Activated T-helper 2 cell treated with anti-CD3 and anti-CD28 coated beads, Interferon-gamma antibody, Interleukin-2, Interleukin-4, amounts not matched to agents 10 μg/mL and 5 μg/mL and 100 μg/mL, durations not matched to agents 14 hours and 24 hours and 36 hours (primary cell): ENCODE data around the gene FAAP100. TPM values are rescaled to one million over a fixed set of nuclear protein-coding genes. Genes with fewer than 3 reads are reported as not detected.
A peak's percentile ranks its signal among the peaks of the same experiment; 100 is the strongest.

Experiments used
- DNase-seq: peaks from one replicate; pipeline ENCODE4 v3.0.0; 2021; ENCODE audit warnings: low spot score
- H3K27ac Mint-ChIP-seq: one replicate; pipeline ENCODE4 v1.8.0; 2021; ENCODE audit warnings: mixed read lengths
- H3K27me3 Mint-ChIP-seq: one replicate; pipeline ENCODE4 v1.8.0; 2021; ENCODE audit warnings: low read depth, mixed read lengths
- H3K36me3 Mint-ChIP-seq: one replicate; pipeline ENCODE4 v1.8.0; 2021; ENCODE audit warnings: low read depth, mixed read lengths
- H3K4me1 Mint-ChIP-seq: one replicate; pipeline ENCODE4 v1.8.0; 2021; ENCODE audit warnings: low read depth, mixed read lengths
- H3K4me3 Mint-ChIP-seq: one replicate; pipeline ENCODE4 v1.8.0; 2021; ENCODE audit warnings: low read depth, mild to moderate bottlenecking, moderate library complexity, mixed read lengths
- H3K9me3 Mint-ChIP-seq: one replicate; pipeline ENCODE4 v1.8.0; 2021; ENCODE audit warnings: mixed read lengths
- intact Hi-C: fragments of 100-400 bp; cut with micrococcal nuclease; formaldehyde crosslinking; loops from one replicate; pipeline ENCODE4 v1.15.1; 2023
- total RNA-seq: library from RNA; stranded (reverse); gene quantifications from 2 replicates; pipeline ENCODE4 v1.2.3, GENCODE V29; 2022

The FAAP100 gene
- total RNA-seq, 1 donor from 2014 or later: 64.4 TPM

GRCh38 chr17:81581758-81582157 lies 29.6 kb upstream of the FAAP100 start:
- H3K4me3 Mint-ChIP-seq: no peak overlapping the region
- no peaks in the 10 kb centered on the region for H3K9me3 Mint-ChIP-seq
- H3K36me3 Mint-ChIP-seq: peaks cover 69% of the 10 kb centered on the region
- no peak for DNase-seq
- peaks cover 3% of the 10 kb centered on the region for H3K4me1 Mint-ChIP-seq
- H3K27me3 Mint-ChIP-seq: no peaks in the 10 kb centered on the region
- intact Hi-C loops: no loop called here
- H3K27ac Mint-ChIP-seq: no peak overlapping the region

DNA sequence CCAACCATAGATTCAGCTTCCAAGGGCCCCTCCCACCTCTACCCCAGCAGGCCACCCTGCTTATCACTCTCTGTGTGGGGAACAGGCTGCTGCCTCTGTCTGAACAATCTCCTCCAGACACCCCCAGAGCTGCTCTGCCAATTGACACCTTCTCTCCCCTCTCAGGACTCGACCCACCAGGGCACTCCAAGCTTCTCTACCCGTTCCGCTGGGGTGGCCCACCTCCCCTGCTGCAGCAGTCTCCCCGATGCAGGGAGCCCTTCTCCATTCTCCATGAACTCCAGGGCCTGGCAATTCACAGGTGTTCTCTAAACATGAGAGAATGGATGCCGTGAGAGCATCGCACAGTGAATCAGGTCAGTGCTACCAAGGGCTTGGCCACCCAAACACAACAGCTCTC lies 28.3 kb upstream of the FAAP100 start:
- Mint-ChIP-seq H3K27ac (no peak overlapping the region), H3K36me3 (peaks cover 68% of the 10 kb centered on the region), H3K27me3 (no peaks in the 10 kb centered on the region), H3K4me3 (no peak overlapping the region), H3K4me1 (peaks cover 3% of the 10 kb centered on the region), H3K9me3 (no peaks in the 10 kb centered on the region)
- DNase-seq: no peak
- intact Hi-C loops: no loop called here

- intact Hi-C loops: no loop called here
- no peak for DNase-seq
- peaks cover 3% of the 10 kb centered on the region for H3K4me1 Mint-ChIP-seq
- H3K27ac Mint-ChIP-seq: peak overlapping the region; percentile 4
- no peaks in the 10 kb centered on the region for H3K27me3 Mint-ChIP-seq
- peaks cover 66% of the 10 kb centered on the region for H3K36me3 Mint-ChIP-seq
- no peaks in the 10 kb centered on the region for H3K9me3 Mint-ChIP-seq
- no peak overlapping the region for H3K4me3 Mint-ChIP-seq
These were observed 27.7 kb upstream of the FAAP100 start for GRCh38 chr17:81579821-81580321.

- Mint-ChIP-seq H3K27ac (peak overlapping the region; percentile 4), H3K4me3 (no peak overlapping the region), H3K9me3 (no peaks in the 10 kb centered on the region), H3K4me1 (peaks cover 3% of the 10 kb centered on the region), H3K36me3 (peaks cover 70% of the 10 kb centered on the region), H3K27me3 (no peaks in the 10 kb centered on the region)
- intact Hi-C loops: no loop called here
- no peak for DNase-seq
These were observed 27.1 kb upstream of the FAAP100 start for GRCh38 chr17:81579298-81579697.

DNA sequence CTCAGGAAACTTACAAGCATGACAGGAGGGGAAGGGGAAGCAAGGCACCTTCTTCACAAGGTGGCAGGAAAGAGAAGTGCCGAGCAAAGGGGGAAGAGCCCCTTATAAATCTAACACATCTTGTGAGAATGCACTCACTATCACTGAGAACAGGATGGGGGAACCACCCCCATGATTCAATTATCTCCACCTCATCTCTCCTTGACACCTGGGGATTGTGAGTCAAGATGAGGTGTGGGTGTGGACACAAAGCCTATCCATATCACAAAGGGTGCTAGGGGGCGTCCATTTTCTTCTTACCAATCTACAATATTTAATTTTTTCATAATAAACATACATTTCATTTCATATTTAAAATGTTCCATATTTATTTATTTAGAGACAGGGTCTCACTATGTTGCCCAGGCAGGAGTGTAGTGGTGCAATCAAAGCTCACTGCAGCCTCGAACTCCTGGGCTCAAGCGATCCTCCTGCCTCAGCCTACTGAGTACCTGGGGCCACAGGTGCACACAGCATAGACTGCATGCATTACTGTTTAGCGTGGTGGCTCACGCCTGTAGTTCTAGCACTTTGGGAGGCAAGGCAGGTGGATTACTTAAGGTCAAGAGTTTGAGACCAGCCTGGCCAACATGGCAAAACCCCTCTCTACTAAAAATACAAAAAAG lies 26.5 kb upstream of the FAAP100 start:
- DNase-seq: no peak
- H3K4me3 Mint-ChIP-seq: no peak overlapping the region

DNA sequence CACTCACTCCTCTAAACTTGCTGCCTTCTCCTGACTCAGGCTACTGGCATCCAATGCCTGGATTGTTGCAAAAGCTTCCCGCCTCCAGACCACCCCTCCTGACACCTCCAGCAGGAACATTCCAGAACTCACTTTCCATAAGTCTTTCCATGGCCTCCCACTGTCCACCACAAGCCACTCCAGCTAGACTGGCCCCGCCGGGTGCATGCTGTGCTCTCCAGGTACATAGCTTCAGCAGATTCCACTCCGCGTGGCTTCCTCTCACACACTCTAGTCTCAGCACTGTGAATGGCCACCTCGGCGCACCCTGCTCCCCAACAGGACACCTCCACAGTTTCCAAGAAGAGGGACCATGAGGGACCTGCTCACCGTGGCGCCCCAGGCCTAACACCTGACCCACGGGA lies 25.9 kb upstream of the FAAP100 start:
- H3K27ac Mint-ChIP-seq: peak overlapping the region; percentile 7
- H3K36me3 Mint-ChIP-seq: peaks cover 69% of the 10 kb centered on the region
- no peak overlapping the region for H3K4me3 Mint-ChIP-seq
- intact Hi-C loops: no loop called here
- DNase-seq: no peak
- peaks cover 3% of the 10 kb centered on the region for H3K4me1 Mint-ChIP-seq
- no peaks in the 10 kb centered on the region for H3K27me3 Mint-ChIP-seq
- H3K9me3 Mint-ChIP-seq: no peaks in the 10 kb centered on the region

More for the DNA sequence above, 26.5 kb upstream of the FAAP100 start:
- H3K27me3 Mint-ChIP-seq: no peaks in the 10 kb centered on the region
- peaks cover 69% of the 10 kb centered on the region for H3K36me3 Mint-ChIP-seq
- peak overlapping the region; percentile 71 for H3K27ac Mint-ChIP-seq
- intact Hi-C loops: no loop called here
- H3K9me3 Mint-ChIP-seq: no peaks in the 10 kb centered on the region
- H3K4me1 Mint-ChIP-seq: peaks cover 3% of the 10 kb centered on the region

- no peak overlapping the region for H3K4me3 Mint-ChIP-seq
- peaks cover 3% of the 10 kb centered on the region for H3K4me1 Mint-ChIP-seq
- no peaks in the 10 kb centered on the region for H3K9me3 Mint-ChIP-seq
- intact Hi-C loops: no loop called here
- H3K27ac Mint-ChIP-seq: peak overlapping the region; percentile 7
- DNase-seq: no peak
- H3K27me3 Mint-ChIP-seq: no peaks in the 10 kb centered on the region
- H3K36me3 Mint-ChIP-seq: peaks cover 71% of the 10 kb centered on the region
These were observed 25.3 kb upstream of the FAAP100 start for GRCh38 chr17:81577278-81578000.

DNA sequence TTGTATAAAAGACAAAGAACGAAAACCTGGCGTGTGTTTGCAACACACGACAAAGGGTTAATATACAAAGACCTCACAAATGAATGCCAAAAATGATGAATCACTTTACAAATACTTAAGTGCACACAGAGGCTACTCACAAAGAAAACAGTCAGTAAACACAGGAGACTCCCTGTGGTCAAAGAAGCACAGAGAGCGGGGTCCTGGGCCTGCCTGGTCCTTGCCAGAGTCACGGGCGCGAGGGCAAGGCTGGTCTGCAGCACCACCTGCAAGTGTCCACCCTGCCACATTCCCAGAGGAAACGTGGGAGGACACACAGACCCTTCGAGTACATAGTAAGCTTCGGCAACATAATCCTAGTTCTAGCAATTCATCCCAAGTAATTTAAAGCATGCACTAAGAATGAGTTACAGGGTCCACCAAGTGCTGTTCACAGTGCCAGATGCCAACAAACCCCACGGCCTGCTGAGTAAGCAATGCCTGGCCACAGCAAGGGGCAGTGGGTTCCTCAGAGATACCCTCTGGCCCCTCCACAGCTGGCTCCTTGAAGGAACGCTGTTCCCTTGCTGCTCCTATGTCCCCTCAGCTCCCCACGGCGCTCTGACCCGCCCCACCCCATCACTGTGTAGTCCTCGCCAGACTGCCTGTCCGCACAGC lies 24.6 kb upstream of the FAAP100 start:
- Mint-ChIP-seq H3K27me3 (no peaks in the 10 kb centered on the region), H3K4me3 (no peak overlapping the region), H3K36me3 (peaks cover 66% of the 10 kb centered on the region), H3K4me1 (peaks cover 3% of the 10 kb centered on the region), H3K27ac (no peak overlapping the region), H3K9me3 (no peaks in the 10 kb centered on the region)
- intact Hi-C loops: no loop called here
- DNase-seq: no peak

DNA sequence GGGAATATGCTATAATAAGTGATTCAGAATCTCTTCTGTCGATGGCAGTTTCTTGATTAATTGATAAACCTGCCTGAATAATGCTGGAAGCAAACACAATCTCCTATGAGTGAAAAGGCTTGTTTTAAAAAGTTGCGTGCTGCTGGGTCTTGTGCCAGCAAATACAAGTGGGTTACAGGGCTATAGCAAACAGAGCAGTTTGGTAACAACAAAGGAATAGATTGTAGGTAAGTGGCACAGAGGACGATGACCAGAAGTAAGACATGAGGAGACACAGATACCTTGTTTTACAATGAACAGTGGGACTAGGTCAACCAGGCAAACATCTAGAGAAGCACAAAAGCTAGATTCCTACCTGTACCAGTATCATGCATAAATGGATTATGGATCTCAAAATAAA lies 23.7 kb upstream of the FAAP100 start:
- Mint-ChIP-seq H3K4me3 (no peak overlapping the region), H3K4me1 (peaks cover 3% of the 10 kb centered on the region), H3K27ac (no peak overlapping the region), H3K27me3 (no peaks in the 10 kb centered on the region), H3K36me3 (peaks cover 66% of the 10 kb centered on the region), H3K9me3 (no peaks in the 10 kb centered on the region)
- DNase-seq: no peak
- intact Hi-C loops: no loop called here

DNA sequence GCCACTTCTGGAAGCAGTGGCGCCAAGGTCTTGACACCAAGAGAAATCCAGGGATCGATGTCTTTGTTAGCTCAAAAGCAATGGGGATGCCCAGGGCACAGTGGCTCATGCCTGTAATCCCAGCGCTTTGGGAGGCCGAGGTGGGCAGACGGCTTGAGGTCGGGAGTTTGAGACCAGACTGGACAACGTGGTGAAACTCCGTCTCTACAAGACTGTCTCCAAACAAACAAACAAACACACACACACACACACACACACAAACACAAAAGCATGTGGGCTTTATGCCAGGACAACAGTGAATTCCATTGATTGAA lies 22.4 kb upstream of the FAAP100 start:
- no peak for DNase-seq
- H3K9me3 Mint-ChIP-seq: no peaks in the 10 kb centered on the region
- peaks cover 65% of the 10 kb centered on the region for H3K36me3 Mint-ChIP-seq
- intact Hi-C loops: no loop called here
- H3K27ac Mint-ChIP-seq: no peak overlapping the region
- H3K4me3 Mint-ChIP-seq: no peak overlapping the region
- no peaks in the 10 kb centered on the region for H3K27me3 Mint-ChIP-seq
- peaks cover 3% of the 10 kb centered on the region for H3K4me1 Mint-ChIP-seq

- Mint-ChIP-seq H3K4me1 (peaks cover 3% of the 10 kb centered on the region), H3K36me3 (peaks cover 64% of the 10 kb centered on the region), H3K27ac (no peak overlapping the region), H3K9me3 (no peaks in the 10 kb centered on the region), H3K27me3 (no peaks in the 10 kb centered on the region), H3K4me3 (no peak overlapping the region)
- intact Hi-C loops: no loop called here
- DNase-seq: no peak
These were observed 21.9 kb upstream of the FAAP100 start for GRCh38 chr17:81573794-81574642.

DNA sequence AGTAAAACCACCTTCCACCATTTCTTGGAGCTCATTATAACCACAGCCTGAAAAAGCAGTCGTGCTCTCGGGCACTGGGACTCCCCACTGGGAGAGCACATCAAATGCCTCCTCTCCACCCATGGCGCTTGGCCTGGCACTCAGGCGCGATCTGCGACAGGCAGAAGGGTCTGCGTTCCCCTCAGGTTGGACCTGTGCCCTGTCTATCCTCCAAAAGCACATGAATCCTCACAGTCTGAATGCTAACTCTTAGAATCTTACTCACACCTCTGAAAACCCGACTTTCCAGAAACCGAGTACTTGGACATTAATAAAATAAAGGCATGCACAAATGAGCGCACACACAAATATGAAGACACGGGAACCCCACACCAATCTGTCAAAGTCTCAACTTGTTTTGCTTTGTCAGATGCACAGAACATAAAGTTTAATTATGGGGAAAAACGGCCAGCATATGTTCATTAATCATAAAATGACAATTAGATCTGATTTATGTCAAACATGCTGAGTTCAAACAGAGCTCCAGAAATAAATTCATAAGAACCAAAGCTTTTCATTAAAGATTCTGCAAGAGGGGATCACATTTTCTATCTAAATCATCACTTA lies 20.5 kb upstream of the FAAP100 start:
- no peak for DNase-seq
- intact Hi-C loops: no loop called here
- no peak overlapping the region for H3K4me3 Mint-ChIP-seq
- H3K27me3 Mint-ChIP-seq: no peaks in the 10 kb centered on the region
- no peaks in the 10 kb centered on the region for H3K9me3 Mint-ChIP-seq
- H3K4me1 Mint-ChIP-seq: no peaks in the 10 kb centered on the region
- H3K27ac Mint-ChIP-seq: no peak overlapping the region
- peaks cover 68% of the 10 kb centered on the region for H3K36me3 Mint-ChIP-seq
